Breast epithelium (tissue), 4 donors: ENCODE data around the gene ITGA8. TPM values are rescaled to one million over a fixed set of nuclear protein-coding genes. Genes with fewer than 3 reads are reported as not detected.
A peak's percentile ranks its signal among the peaks of the same experiment; 100 is the strongest.
"Not testable (repeated sequence)": the region's sequence is repeated elsewhere in the genome, so short reads cannot be mapped to it uniquely, and the experiment has no call there.

Experiments
- DNase-seq, 2 donors: peaks; one replicate each; pipeline ENCODE4 v3.0.0-alpha.2; 2019; ENCODE audit warnings: low spot score in 2 of 2
- H3K27ac ChIP-seq, 2 donors: fragments of 200-600 bp; sonication (generic) in 1 of 2; one replicate each; pipeline ENCODE4 v1.5.1; 2016 to 2019; ENCODE audit warnings: mild to moderate bottlenecking in 1 of 2
- H3K27me3 ChIP-seq, 2 donors: fragments of 200-600 bp; sonication (generic) in 1 of 2; one replicate each; pipeline versions ENCODE4 v1.5.1 to v1.6.0; 2017 to 2019; ENCODE audit warnings: control low read depth in 1 of 2, mild to moderate bottlenecking in 1 of 2
- H3K36me3 ChIP-seq: fragments of 200-600 bp; one replicate; pipeline ENCODE4 v1.5.1; 2019
- H3K4me1 ChIP-seq, 2 donors: fragments of 200-600 bp; sonication (generic); one replicate each; pipeline ENCODE4 v1.5.1; 2016 to 2019; ENCODE audit warnings: control low read depth in 1 of 2
- H3K4me3 ChIP-seq, 3 donors: fragments of 200-600 bp; sonication (generic); 1 replicate in 2 of 3; 2 replicates in 1 of 3; pipeline ENCODE4 v1.5.1; 2016 to 2019; ENCODE audit warnings: mild to moderate bottlenecking in 3 of 3, moderate library complexity in 2 of 3
- H3K9me3 ChIP-seq, 2 donors: fragments of 200-600 bp; sonication (generic) in 1 of 2; one replicate each; pipeline ENCODE4 v1.5.1; 2016 to 2019; ENCODE audit warnings: control low read depth in 1 of 2
- CTCF ChIP-seq, 3 donors: fragments of 450-650 bp; IDR thresholded peaks; one replicate each; pipeline ENCODE4 v1.5.1; 2016 to 2017; ENCODE audit warnings: antibody characterized with exemption in 3 of 3, mild to moderate bottlenecking in 3 of 3, moderate library complexity in 3 of 3
- POLR2A ChIP-seq: fragments of 450-650 bp; IDR thresholded peaks from one replicate; pipeline ENCODE4 v1.6.1; 2016; ENCODE audit warnings: antibody characterized with exemption, mild to moderate bottlenecking, moderate library complexity
- POLR2AphosphoS5 ChIP-seq, 3 donors: sonication (generic); formaldehyde crosslinking; IDR thresholded peaks; one replicate each; pipeline ENCODE4 v1.6.1; 2017; ENCODE audit warnings: antibody characterized with exemption in 3 of 3
- intact Hi-C: fragments of 100-400 bp; cut with DNase I; formaldehyde crosslinking; loops from one replicate; pipeline ENCODE4 v1.15.1; 2023; ENCODE audit warnings: low total_unique reads
- total RNA-seq, 3 donors: library from RNA; depleted of rRNA; stranded (reverse); fragments of >200 nt; gene quantifications; one replicate each; pipeline ENCODE4 v1.1.0, GENCODE V29; 2016

ITGA8 gene
- total RNA-seq, 3 donors from 2014 or later, result 2.0 to 2.9 (median 2.6) TPM

DNA sequence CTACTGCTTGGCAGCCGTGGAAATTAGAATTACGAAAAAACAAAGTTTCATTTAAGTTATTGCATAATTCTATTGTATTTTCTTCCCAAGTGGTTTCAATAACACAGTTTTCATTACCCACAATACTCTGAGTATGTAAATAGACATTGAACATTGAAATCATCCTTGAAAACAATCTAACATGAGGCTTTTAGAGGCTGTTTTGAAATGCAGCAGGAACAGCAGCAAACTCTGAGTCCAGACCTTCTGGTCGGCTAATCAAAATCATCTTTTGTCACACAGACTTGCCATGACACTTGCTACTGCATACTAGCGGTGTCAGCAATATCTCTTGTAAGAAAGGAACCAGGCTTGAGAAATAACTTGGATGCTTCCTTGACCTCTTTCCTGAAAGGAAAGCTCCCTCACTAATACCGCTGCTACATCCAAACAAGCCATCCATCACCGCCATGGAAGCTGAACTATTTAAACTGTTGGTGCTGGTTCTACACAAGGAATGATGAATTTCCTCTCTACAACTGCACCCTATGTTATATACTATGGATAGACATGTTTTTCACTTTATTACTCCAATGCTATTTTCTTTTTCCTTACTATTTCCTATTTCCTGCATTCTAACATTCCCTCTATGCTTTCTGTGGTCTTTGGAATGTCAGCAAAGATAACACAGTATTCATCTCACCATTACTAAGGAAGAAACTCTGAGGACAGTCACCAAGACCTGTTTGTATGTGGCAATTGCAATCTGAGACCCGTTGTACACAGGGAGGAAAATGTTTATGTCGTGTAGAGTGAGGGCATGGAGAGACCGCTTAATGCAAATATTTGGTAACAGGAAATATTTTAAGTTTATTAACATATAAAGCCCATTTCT lies 130.8 kb downstream of the ITGA8 start:
- Histone ChIP-seq H3K4me3 (no peak overlapping the region), H3K27me3 (no peaks in the 10 kb centered on the region), H3K9me3 (peaks cover 0 to 7% of the 10 kb centered on the region in 2 donors), H3K27ac (no peak overlapping the region), H3K4me1 (no peaks in the 10 kb centered on the region), H3K36me3 (no peaks in the 10 kb centered on the region)
- TF ChIP-seq POLR2AphosphoS5 (IDR thresholded peaks at IDR 0.05), result no peak
- TF ChIP-seq CTCF (IDR thresholded peaks at IDR 0.05), result no peak
- TF ChIP-seq POLR2A, result no peak
- DNase-seq, result no peak
- intact Hi-C loops, result no loop called here

DNA sequence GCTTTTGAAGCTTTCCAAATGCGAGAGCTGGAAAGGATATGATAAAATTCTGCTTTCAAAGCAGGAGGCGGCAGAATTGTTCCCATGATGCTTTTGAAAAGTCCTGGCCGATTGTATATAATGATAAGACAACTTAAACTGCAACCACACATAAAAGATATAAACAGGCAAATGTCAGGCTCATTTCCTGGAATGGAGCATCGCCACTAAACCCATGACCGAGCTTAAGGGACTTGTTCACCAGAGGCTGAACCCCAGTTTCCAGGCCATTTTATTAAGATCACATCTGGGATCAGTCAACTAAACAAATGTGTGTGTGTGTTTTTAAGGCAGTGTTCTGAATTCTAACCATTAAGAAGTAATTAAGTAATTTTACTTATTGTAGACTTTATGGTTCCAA lies 131.6 kb downstream of the ITGA8 start:
- no peaks in the 10 kb centered on the region for H3K4me1 ChIP-seq

GRCh38 chr10:15587271-15587670 lies 132.5 kb downstream of the ITGA8 start:
- Histone ChIP-seq H3K4me1 (no peaks in the 10 kb centered on the region), H3K9me3 (peaks cover 0 to 1% of the 10 kb centered on the region in 2 donors), H3K4me3 (no peak overlapping the region), H3K27me3 (no peaks in the 10 kb centered on the region), H3K27ac (no peak overlapping the region), H3K36me3 (no peaks in the 10 kb centered on the region)
- no peak for DNase-seq
- TF ChIP-seq CTCF (IDR thresholded peaks at IDR 0.05), result no peak
- no peak for TF ChIP-seq POLR2AphosphoS5 (IDR thresholded peaks at IDR 0.05)
- TF ChIP-seq POLR2A, result no peak
- intact Hi-C loops, result no loop called here

More for the DNA sequence above, 131.6 kb downstream of the ITGA8 start:
- no peak for DNase-seq
- Histone ChIP-seq H3K36me3 (no peaks in the 10 kb centered on the region), H3K4me3 (no peak overlapping the region), H3K27me3 (no peaks in the 10 kb centered on the region), H3K27ac (peak overlapping the region in 1 of 2 donors; percentile 25), H3K9me3 (peaks cover 0 to 7% of the 10 kb centered on the region in 2 donors)
- TF ChIP-seq POLR2AphosphoS5 (IDR thresholded peaks at IDR 0.05), result no peak
- intact Hi-C loops, result no loop called here

DNA sequence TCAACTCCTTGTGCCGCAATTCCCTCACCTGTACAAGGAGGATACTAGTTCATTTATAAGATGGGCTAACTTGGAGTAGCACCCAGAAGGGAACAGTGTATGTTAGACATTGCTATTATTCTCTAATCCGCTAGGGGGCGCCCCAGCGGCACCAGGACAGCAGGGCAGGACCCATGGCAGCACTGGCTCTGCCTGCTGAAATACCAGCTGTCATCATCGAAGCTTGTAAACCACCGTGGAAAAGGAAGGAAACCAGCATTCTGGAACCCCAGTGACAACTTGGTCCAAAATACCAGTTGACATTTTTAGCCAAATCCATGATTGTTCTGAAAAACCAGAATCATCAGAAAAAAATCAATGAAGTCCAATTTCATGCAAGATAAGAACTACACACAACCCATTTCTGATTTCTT lies 134.4 kb downstream of the ITGA8 start:
- Histone ChIP-seq H3K36me3 (no peaks in the 10 kb centered on the region), H3K4me3 (no peak overlapping the region), H3K27me3 (no peaks in the 10 kb centered on the region), H3K9me3 (no peaks in the 10 kb centered on the region), H3K27ac (no peak overlapping the region), H3K4me1 (no peaks in the 10 kb centered on the region)
- intact Hi-C loops, result no loop called here
- no peak for DNase-seq
- no peak for TF ChIP-seq POLR2AphosphoS5 (IDR thresholded peaks at IDR 0.05)
- TF ChIP-seq CTCF (IDR thresholded peaks at IDR 0.05), result peak in 1 of 3 donors; percentile 42
- TF ChIP-seq POLR2A, result no peak

- H3K27ac ChIP-seq, H3K4me3 ChIP-seq, DNase-seq, H3K27me3 ChIP-seq, H3K4me1 ChIP-seq, intact Hi-C loops, H3K9me3 ChIP-seq, H3K36me3 ChIP-seq: not testable (repeated sequence)
These were observed 136.8 kb downstream of the ITGA8 start for GRCh38 chr10:15582972-15583371.

DNA sequence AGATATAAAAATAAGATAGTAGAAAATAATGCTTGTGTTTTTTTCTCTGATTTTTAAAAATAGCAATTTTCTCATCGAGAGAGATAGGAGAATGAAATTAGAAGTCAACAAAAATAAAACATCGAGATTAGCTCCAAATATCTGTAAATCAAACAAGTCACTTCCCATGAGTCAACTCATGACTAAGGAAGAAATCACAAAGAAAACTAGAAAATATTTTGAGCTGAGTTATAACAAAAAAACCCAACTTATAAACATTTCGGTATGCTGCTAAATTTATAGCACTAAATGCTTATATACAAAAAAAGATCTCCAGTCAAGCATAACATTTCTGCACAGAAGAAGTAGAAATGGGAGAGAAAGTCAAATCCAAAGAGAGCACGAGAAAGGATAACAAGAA lies 140.1 kb downstream of the ITGA8 start:
- Histone ChIP-seq H3K9me3 (no peaks in the 10 kb centered on the region), H3K4me3 (no peak overlapping the region), H3K4me1 (no peaks in the 10 kb centered on the region), H3K27me3 (no peaks in the 10 kb centered on the region), H3K27ac (no peak overlapping the region), H3K36me3 (no peaks in the 10 kb centered on the region)
- TF ChIP-seq POLR2A, result no peak
- no peak for TF ChIP-seq CTCF (IDR thresholded peaks at IDR 0.05)
- TF ChIP-seq POLR2AphosphoS5 (IDR thresholded peaks at IDR 0.05), result no peak
- DNase-seq, result no peak
- intact Hi-C loops, result no loop called here
